ENCODE results near the gene NUP133. TPM values are rescaled to one million over a fixed set of nuclear protein-coding genes. Genes with fewer than 3 reads are reported as not detected.

Gene NUP133
- total RNA-seq, 1 experiment from 2014 or later, result 67.8 TPM

- H3K27ac Mint-ChIP-seq, result no peak overlapping the region
- ChIA-PET POLR2A (interaction anchor here (1.6 kb wide), 1 partner anchor 23 kb away, joined by 6 read pairs; no protein-coding TSS in a partner anchor), CTCF (interaction anchor here (0.5 to 1.8 kb wide), 9 partner anchors 9 to 1820 kb away, joined by 3 to 10 read pairs (median 4); no protein-coding TSS in a partner anchor)
- peaks cover 37% of the 10 kb centered on the region for H3K4me1 Mint-ChIP-seq
- H3K9me3 Mint-ChIP-seq, result no peaks in the 10 kb centered on the region
- ATAC-seq (peak; percentile 10), DNase-seq (ENCODE audit: low spot score) (peak; percentile 32)
- no peaks in the 10 kb centered on the region for H3K36me3 Mint-ChIP-seq
- peaks cover 86% of the 10 kb centered on the region for H3K27me3 Mint-ChIP-seq (ENCODE audit: low read depth)
- peak overlapping the region; percentile 85 for H3K4me3 Mint-ChIP-seq
- no peak for TF ChIP-seq CREM (CRISPR knock-in tag; IDR thresholded peaks at IDR 0.05)
- TF ChIP-seq IRF2 (CRISPR knock-in tag; IDR thresholded peaks at IDR 0.05; ENCODE audit: borderline replicate concordance, low read depth), result no peak
- 0 out of 2 replicates have a peak, but pooled peaks have one; percentile 35 for TF ChIP-seq ZNF219 (CRISPR knock-in tag; IDR thresholded peaks at IDR 0.05; ENCODE audit: borderline replicate concordance)
- no peak for TF ChIP-seq NR1H2 (CRISPR knock-in tag; IDR thresholded peaks at IDR 0.05)
- TF ChIP-seq TEAD1 (CRISPR knock-in tag; IDR thresholded peaks at IDR 0.05), result 0 out of 2 replicates have a peak, but pooled peaks have one; percentile 31
- TF ChIP-seq, protein P1, sequence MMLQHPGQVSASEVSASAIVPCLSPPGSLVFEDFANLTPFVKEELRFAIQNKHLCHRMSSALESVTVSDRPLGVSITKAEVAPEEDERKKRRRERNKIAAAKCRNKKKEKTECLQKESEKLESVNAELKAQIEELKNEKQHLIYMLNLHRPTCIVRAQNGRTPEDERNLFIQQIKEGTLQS (CRISPR knock-in tag; conservative IDR thresholded peaks at IDR 0.05), result no peak
- TF ChIP-seq CBFB (CRISPR knock-in tag; IDR thresholded peaks at IDR 0.05; ENCODE audit: low read depth), result no peak
- TF ChIP-seq, protein P2, sequence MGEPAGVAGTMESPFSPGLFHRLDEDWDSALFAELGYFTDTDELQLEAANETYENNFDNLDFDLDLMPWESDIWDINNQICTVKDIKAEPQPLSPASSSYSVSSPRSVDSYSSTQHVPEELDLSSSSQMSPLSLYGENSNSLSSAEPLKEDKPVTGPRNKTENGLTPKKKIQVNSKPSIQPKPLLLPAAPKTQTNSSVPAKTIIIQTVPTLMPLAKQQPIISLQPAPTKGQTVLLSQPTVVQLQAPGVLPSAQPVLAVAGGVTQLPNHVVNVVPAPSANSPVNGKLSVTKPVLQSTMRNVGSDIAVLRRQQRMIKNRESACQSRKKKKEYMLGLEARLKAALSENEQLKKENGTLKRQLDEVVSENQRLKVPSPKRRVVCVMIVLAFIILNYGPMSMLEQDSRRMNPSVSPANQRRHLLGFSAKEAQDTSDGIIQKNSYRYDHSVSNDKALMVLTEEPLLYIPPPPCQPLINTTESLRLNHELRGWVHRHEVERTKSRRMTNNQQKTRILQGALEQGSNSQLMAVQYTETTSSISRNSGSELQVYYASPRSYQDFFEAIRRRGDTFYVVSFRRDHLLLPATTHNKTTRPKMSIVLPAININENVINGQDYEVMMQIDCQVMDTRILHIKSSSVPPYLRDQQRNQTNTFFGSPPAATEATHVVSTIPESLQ (CRISPR knock-in tag; IDR thresholded peaks at IDR 0.05), result no peak
- TF ChIP-seq, protein P3, sequence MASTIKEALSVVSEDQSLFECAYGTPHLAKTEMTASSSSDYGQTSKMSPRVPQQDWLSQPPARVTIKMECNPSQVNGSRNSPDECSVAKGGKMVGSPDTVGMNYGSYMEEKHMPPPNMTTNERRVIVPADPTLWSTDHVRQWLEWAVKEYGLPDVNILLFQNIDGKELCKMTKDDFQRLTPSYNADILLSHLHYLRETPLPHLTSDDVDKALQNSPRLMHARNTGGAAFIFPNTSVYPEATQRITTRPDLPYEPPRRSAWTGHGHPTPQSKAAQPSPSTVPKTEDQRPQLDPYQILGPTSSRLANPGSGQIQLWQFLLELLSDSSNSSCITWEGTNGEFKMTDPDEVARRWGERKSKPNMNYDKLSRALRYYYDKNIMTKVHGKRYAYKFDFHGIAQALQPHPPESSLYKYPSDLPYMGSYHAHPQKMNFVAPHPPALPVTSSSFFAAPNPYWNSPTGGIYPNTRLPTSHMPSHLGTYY (CRISPR knock-in tag; IDR thresholded peaks at IDR 0.05), result no peak
- TF ChIP-seq ZNF423 (CRISPR knock-in tag; IDR thresholded peaks at IDR 0.05), result 0 out of 2 replicates have a peak, but pooled peaks have one; percentile 41
- TF ChIP-seq, protein P4, sequence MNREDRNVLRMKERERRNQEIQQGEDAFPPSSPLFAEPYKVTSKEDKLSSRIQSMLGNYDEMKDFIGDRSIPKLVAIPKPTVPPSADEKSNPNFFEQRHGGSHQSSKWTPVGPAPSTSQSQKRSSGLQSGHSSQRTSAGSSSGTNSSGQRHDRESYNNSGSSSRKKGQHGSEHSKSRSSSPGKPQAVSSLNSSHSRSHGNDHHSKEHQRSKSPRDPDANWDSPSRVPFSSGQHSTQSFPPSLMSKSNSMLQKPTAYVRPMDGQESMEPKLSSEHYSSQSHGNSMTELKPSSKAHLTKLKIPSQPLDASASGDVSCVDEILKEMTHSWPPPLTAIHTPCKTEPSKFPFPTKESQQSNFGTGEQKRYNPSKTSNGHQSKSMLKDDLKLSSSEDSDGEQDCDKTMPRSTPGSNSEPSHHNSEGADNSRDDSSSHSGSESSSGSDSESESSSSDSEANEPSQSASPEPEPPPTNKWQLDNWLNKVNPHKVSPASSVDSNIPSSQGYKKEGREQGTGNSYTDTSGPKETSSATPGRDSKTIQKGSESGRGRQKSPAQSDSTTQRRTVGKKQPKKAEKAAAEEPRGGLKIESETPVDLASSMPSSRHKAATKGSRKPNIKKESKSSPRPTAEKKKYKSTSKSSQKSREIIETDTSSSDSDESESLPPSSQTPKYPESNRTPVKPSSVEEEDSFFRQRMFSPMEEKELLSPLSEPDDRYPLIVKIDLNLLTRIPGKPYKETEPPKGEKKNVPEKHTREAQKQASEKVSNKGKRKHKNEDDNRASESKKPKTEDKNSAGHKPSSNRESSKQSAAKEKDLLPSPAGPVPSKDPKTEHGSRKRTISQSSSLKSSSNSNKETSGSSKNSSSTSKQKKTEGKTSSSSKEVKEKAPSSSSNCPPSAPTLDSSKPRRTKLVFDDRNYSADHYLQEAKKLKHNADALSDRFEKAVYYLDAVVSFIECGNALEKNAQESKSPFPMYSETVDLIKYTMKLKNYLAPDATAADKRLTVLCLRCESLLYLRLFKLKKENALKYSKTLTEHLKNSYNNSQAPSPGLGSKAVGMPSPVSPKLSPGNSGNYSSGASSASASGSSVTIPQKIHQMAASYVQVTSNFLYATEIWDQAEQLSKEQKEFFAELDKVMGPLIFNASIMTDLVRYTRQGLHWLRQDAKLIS (CRISPR knock-in tag; IDR thresholded peaks at IDR 0.05; ENCODE audit: borderline replicate concordance), result no peak
- TF ChIP-seq SMAD4 (CRISPR knock-in tag; IDR thresholded peaks at IDR 0.05), result 0 out of 2 replicates have a peak, but pooled peaks have one; percentile 33
- TF ChIP-seq EMX1 (CRISPR knock-in tag; IDR thresholded peaks at IDR 0.05), result no peak
- TF ChIP-seq NR3C1 (CRISPR knock-in tag; conservative IDR thresholded peaks at IDR 0.05; ENCODE audit: low read depth), result no peak
- no peak for TF ChIP-seq RELA (CRISPR knock-in tag; IDR thresholded peaks at IDR 0.05; ENCODE audit: borderline replicate concordance)
- TF ChIP-seq ESRRA (CRISPR knock-in tag; IDR thresholded peaks at IDR 0.05; ENCODE audit: borderline replicate concordance), result no peak
- TF ChIP-seq, protein P5, sequence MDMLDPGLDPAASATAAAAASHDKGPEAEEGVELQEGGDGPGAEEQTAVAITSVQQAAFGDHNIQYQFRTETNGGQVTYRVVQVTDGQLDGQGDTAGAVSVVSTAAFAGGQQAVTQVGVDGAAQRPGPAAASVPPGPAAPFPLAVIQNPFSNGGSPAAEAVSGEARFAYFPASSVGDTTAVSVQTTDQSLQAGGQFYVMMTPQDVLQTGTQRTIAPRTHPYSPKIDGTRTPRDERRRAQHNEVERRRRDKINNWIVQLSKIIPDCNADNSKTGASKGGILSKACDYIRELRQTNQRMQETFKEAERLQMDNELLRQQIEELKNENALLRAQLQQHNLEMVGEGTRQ (CRISPR knock-in tag; IDR thresholded peaks at IDR 0.05), result no peak
- TF ChIP-seq KAT7 (CRISPR knock-in tag; IDR thresholded peaks at IDR 0.05; ENCODE audit: borderline replicate concordance), result peak; percentile 68; the same call in 1 of the 2 replicates
- no peak for TF ChIP-seq CDX4 (CRISPR knock-in tag; IDR thresholded peaks at IDR 0.05; ENCODE audit: borderline replicate concordance)
- no peak for TF ChIP-seq FOXK1 (CRISPR knock-in tag; IDR thresholded peaks at IDR 0.05)
- no peak for TF ChIP-seq ZBTB21 (CRISPR knock-in tag; IDR thresholded peaks at IDR 0.05; ENCODE audit: borderline replicate concordance)
- TF ChIP-seq, protein P6, sequence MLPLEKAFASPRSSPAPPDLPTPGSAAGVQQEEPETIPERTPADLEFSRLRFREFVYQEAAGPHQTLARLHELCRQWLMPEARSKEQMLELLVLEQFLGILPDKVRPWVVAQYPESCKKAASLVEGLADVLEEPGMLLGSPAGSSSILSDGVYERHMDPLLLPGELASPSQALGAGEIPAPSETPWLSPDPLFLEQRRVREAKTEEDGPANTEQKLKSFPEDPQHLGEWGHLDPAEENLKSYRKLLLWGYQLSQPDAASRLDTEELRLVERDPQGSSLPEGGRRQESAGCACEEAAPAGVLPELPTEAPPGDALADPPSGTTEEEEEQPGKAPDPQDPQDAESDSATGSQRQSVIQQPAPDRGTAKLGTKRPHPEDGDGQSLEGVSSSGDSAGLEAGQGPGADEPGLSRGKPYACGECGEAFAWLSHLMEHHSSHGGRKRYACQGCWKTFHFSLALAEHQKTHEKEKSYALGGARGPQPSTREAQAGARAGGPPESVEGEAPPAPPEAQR (CRISPR knock-in tag; IDR thresholded peaks at IDR 0.05), result no peak
- TF ChIP-seq JUN (CRISPR knock-in tag; IDR thresholded peaks at IDR 0.05), result no peak
- no peak for TF ChIP-seq ETV6 (CRISPR knock-in tag; IDR thresholded peaks at IDR 0.05)
- no peak for TF ChIP-seq ATF1 (CRISPR knock-in tag; IDR thresholded peaks at IDR 0.05)
- TF ChIP-seq FOXP1 (CRISPR knock-in tag; IDR thresholded peaks at IDR 0.05; ENCODE audit: borderline replicate concordance), result 0 out of 2 replicates have a peak, but pooled peaks have one; percentile 12
These were observed 100.7 kb downstream of the NUP133 start for GRCh38 chr1:229407206-229408026.
